Prostate gland (tissue), 2 donors: ENCODE results near the gene BST1.

Experiments
- CTCF ChIP-seq, 4 experiments: fragments of 200-600 bp in 2 of 4; fragments of 450-650 bp in 2 of 4; sonication (generic) in 2 of 4; IDR thresholded peaks; 1 replicate in 3 of 4; 2 replicates in 1 of 4; pipeline ENCODE4 v1.5.1; 2016 to 2019; ENCODE audit warnings: antibody characterized with exemption in 4 of 4, mild to moderate bottlenecking in 2 of 4, moderate library complexity in 2 of 4
- POLR2A ChIP-seq: fragments of 450-650 bp; IDR thresholded peaks from one replicate; pipeline ENCODE4 v1.6.1; 2016; ENCODE audit warnings: antibody characterized with exemption, mild to moderate bottlenecking

GRCh38 chr4:15695729-15696128 is 7.1 kb upstream of the BST1 start:
- TF ChIP-seq CTCF (IDR thresholded peaks at IDR 0.05) (no peak), POLR2A (no peak)
